SU-DHL-6 (cell line): ENCODE measurements around the gene CHD5.

Experiments
- H2AFZ ChIP-seq: fragments of 200-600 bp; sonication (generic); 2 replicates; pipeline ENCODE4 v1.6.1; 2014; ENCODE audit warnings: low read depth, mild to moderate bottlenecking, moderate library complexity, mixed read lengths, antibody characterized with exemption, low read length; ENCODE audit not compliant: severe bottlenecking
- H3F3A ChIP-seq: fragments of 200-600 bp; shearing (Covaris generic); 2 replicates; pipeline ENCODE4 v1.6.0; 2016; ENCODE audit warnings: antibody characterized with exemption, mild to moderate bottlenecking; ENCODE audit not compliant: insufficient read depth
- H3K27ac ChIP-seq: fragments of 200-600 bp; sonication (generic); 2 replicates; pipeline ENCODE4 v1.5.1; 2016; ENCODE audit warnings: low read depth, mild to moderate bottlenecking, low read length, moderate library complexity, mixed read lengths
- H3K27me3 ChIP-seq: fragments of 200-600 bp; sonication (generic), shearing (Covaris generic); 2 replicates; pipeline ENCODE4 v1.6.0; 2014; ENCODE audit warnings: mild to moderate bottlenecking, low read length
- H3K36me3 ChIP-seq: fragments of 200-600 bp; sonication (generic); 2 replicates; pipeline ENCODE4 v1.6.1; 2014; ENCODE audit warnings: mild to moderate bottlenecking, low read length, mixed read lengths
- H3K4me2 ChIP-seq: fragments of 300-600, 200-600 bp; shearing (Covaris generic), sonication (generic); 2 replicates; pipeline ENCODE4 v1.6.0; 2014; ENCODE audit warnings: low read length, low read depth, mild to moderate bottlenecking; ENCODE audit not compliant: poor library complexity, severe bottlenecking
- H3K4me3 ChIP-seq: fragments of 200-600 bp; sonication (generic); 2 replicates; pipeline ENCODE4 v1.5.1; 2014; ENCODE audit warnings: antibody characterized with exemption, low read length, mild to moderate bottlenecking, mixed read lengths; ENCODE audit not compliant: insufficient read depth, poor library complexity, severe bottlenecking
- H3K79me2 ChIP-seq: fragments of 200-600 bp; sonication (generic); 2 replicates; pipeline ENCODE4 v1.6.1; 2014; ENCODE audit warnings: mild to moderate bottlenecking, low read length, moderate library complexity; ENCODE audit not compliant: insufficient read depth
- H3K9ac ChIP-seq: fragments of 200-600 bp; sonication (generic); 2 replicates; pipeline ENCODE4 v1.7.0; 2014; ENCODE audit warnings: mild to moderate bottlenecking, low read length
- H3K9me2 ChIP-seq: fragments of 200-600 bp; sonication (generic); replicated peaks from 2 replicates; pipeline ENCODE4 v1.6.1; 2014; ENCODE audit warnings: low read length; ENCODE audit not compliant: insufficient read depth
- H3K9me3 ChIP-seq: fragments of 200-600 bp; sonication (generic); 2 replicates; pipeline ENCODE4 v1.6.1; 2014; ENCODE audit warnings: low read length, mixed read lengths; ENCODE audit not compliant: insufficient read depth
- H4K20me1 ChIP-seq: fragments of 200-600 bp; sonication (generic); 2 replicates; pipeline ENCODE4 v1.6.1; 2014; ENCODE audit warnings: low read depth, mild to moderate bottlenecking, antibody characterized with exemption, low read length, moderate library complexity, mixed read lengths
- CTCF ChIP-seq: fragments of 200-600 bp; sonication (generic); IDR thresholded peaks from one replicate; pipeline ENCODE4 v1.5.1; 2017; ENCODE audit warnings: antibody characterized with exemption, mild to moderate bottlenecking, low read length, moderate library complexity; ENCODE audit not compliant: insufficient read depth, poor library complexity, severe bottlenecking
- EZH2phosphoT487 ChIP-seq: fragments of 200-600 bp; sonication (generic), shearing (Covaris generic); conservative IDR thresholded peaks from 2 replicates; pipeline ENCODE4 v1.6.1; 2018; ENCODE audit warnings: mild to moderate bottlenecking, antibody characterized with exemption, low read length, moderate library complexity, mixed read lengths

Gene CHD5

GRCh38 chr1:6165027-6165426 is 15.1 kb downstream of the CHD5 start:
- Histone ChIP-seq H4K20me1 (no peaks in the 10 kb centered on the region), H3F3A (no peaks in the 10 kb centered on the region), H2AFZ (no peak overlapping the region), H3K27ac (no peak overlapping the region), H3K79me2 (no peaks in the 10 kb centered on the region), H3K9me3 (no peaks in the 10 kb centered on the region), H3K27me3 (no peaks in the 10 kb centered on the region), H3K36me3 (no peaks in the 10 kb centered on the region), H3K4me3 (no peak overlapping the region), H3K9me2 (no peaks in the 10 kb centered on the region), H3K9ac (no peak overlapping the region), H3K4me2 (no peak overlapping the region)
- TF ChIP-seq EZH2phosphoT487: no peak
- no peak for TF ChIP-seq CTCF

- no peaks in the 10 kb centered on the region for H3F3A ChIP-seq
- no peak overlapping the region for H3K4me2 ChIP-seq
- no peaks in the 10 kb centered on the region for H3K36me3 ChIP-seq
- no peak overlapping the region for H3K9ac ChIP-seq
- H3K79me2 ChIP-seq: no peaks in the 10 kb centered on the region
- H3K9me3 ChIP-seq: no peaks in the 10 kb centered on the region
- H4K20me1 ChIP-seq: no peaks in the 10 kb centered on the region
- H3K27ac ChIP-seq: no peak overlapping the region
- no peak overlapping the region for H3K4me3 ChIP-seq
- H2AFZ ChIP-seq: no peak overlapping the region
- H3K27me3 ChIP-seq: no peaks in the 10 kb centered on the region
- TF ChIP-seq EZH2phosphoT487 (no peak), CTCF (no peak)
- H3K9me2 ChIP-seq: no peaks in the 10 kb centered on the region
These were observed 16.0 kb downstream of the CHD5 start for GRCh38 chr1:6163973-6164617.

GRCh38 chr1:6163191-6163972 is 16.7 kb downstream of the CHD5 start:
- Histone ChIP-seq H3K79me2 (no peaks in the 10 kb centered on the region), H3K36me3 (no peaks in the 10 kb centered on the region), H3K4me2 (no peak overlapping the region), H3K9me3 (no peaks in the 10 kb centered on the region), H3K9ac (no peak overlapping the region), H2AFZ (no peak overlapping the region), H3F3A (no peaks in the 10 kb centered on the region), H4K20me1 (no peaks in the 10 kb centered on the region), H3K9me2 (no peaks in the 10 kb centered on the region), H3K4me3 (no peak overlapping the region), H3K27me3 (no peaks in the 10 kb centered on the region), H3K27ac (no peak overlapping the region)
- TF ChIP-seq CTCF: no peak
- TF ChIP-seq EZH2phosphoT487: no peak
